ENCODE results near the gene MYO1E.

GRCh38 chr15:59355730-59356129 lies 16.9 kb downstream of the MYO1E start:
- TF ChIP-seq CTCF (IDR thresholded peaks at IDR 0.05) (no peak), POLR2A (IDR thresholded peaks at IDR 0.05) (no peak)
